Measurements from ENCODE around the gene PGBD2. TPM values are rescaled to one million over a fixed set of nuclear protein-coding genes. Genes with fewer than 3 reads are reported as not detected.

PGBD2 gene
- total RNA-seq, 1 donor from 2014 or later, result 11.2 TPM

GRCh38 chr1:248858096-248858890, 47.7 kb upstream of the PGBD2 start:
- peak overlapping the region; percentile 53 for H3K4me3 ChIP-seq
- H3K27ac Mint-ChIP-seq, result peak overlapping the region; percentile 92
- H3K36me3 ChIP-seq, result no peaks in the 10 kb centered on the region
- H3K4me1 ChIP-seq, result peaks cover 16% of the 10 kb centered on the region
- H3K36me3 Mint-ChIP-seq, result peaks cover 16% of the 10 kb centered on the region
- H3F3A ChIP-seq (ENCODE audit: low read depth), result peaks cover 17% of the 10 kb centered on the region
- TF ChIP-seq EZH2 (IDR thresholded peaks at IDR 0.05) (no peak), CTCF (IDR thresholded peaks at IDR 0.05) (peak; percentile 61), EZH2phosphoT487 (IDR thresholded peaks at IDR 0.05) (no peak)
- H3K9me3 ChIP-seq (ENCODE audit: low read depth), result no peaks in the 10 kb centered on the region
- peaks cover 29% of the 10 kb centered on the region for H3K4me1 Mint-ChIP-seq
- peak; percentile 88 for DNase-seq (ENCODE audit: low spot score)
- H2AFZ ChIP-seq (replicated peaks), result peak overlapping the region; percentile 60
- no peaks in the 10 kb centered on the region for H3K9me3 Mint-ChIP-seq
- peak overlapping the region; percentile 93 for H3K4me3 Mint-ChIP-seq
- H3K27me3 ChIP-seq, result peaks cover 35% of the 10 kb centered on the region
- H3K9ac ChIP-seq, result peak overlapping the region; percentile 42
- peaks cover 13% of the 10 kb centered on the region for H3K79me2 ChIP-seq (ENCODE audit: low read depth)
- peaks cover 14% of the 10 kb centered on the region for H3K27me3 Mint-ChIP-seq (ENCODE audit: insufficient read depth, low read depth)
- no peaks in the 10 kb centered on the region for H4K20me1 ChIP-seq (ENCODE audit: low read depth)
- peak overlapping the region; percentile 85 for H3K4me2 ChIP-seq
- H3K27ac ChIP-seq, result peak overlapping the region; percentile 65

GRCh38 chr1:248858891-248859889, 46.8 kb upstream of the PGBD2 start, which contains the start of gene ZNF692:
Gene ZNF692, minus strand, starts transcription at chr1:248859085. Its CDS starts 776 bp downstream, at chr1:248858309.
- Histone ChIP-seq H4K20me1 (ENCODE audit: low read depth) (no peaks in the 10 kb centered on the region), H3F3A (ENCODE audit: low read depth) (peaks cover 17% of the 10 kb centered on the region), H3K27me3 (peaks cover 44% of the 10 kb centered on the region), H3K9me3 (ENCODE audit: low read depth) (no peaks in the 10 kb centered on the region), H3K4me3 (peak within 1 kb of the TSS; percentile 53), H3K4me1 (peaks cover 23% of the 10 kb centered on the region), H3K4me2 (peak within 1 kb of the TSS; percentile 85), H3K27ac (peak within 1 kb of the TSS; percentile 65), H3K36me3 (no peaks in the 10 kb centered on the region), H3K79me2 (ENCODE audit: low read depth) (peaks cover 13% of the 10 kb centered on the region), H2AFZ (replicated peaks) (peak within 1 kb of the TSS; percentile 60), H3K9ac (peak within 1 kb of the TSS; percentile 43)
- peak; percentile 98 for DNase-seq (ENCODE audit: low spot score)
- Mint-ChIP-seq H3K4me1 (peaks cover 35% of the 10 kb centered on the region), H3K9me3 (no peaks in the 10 kb centered on the region), H3K27me3 (ENCODE audit: insufficient read depth, low read depth) (peaks cover 14% of the 10 kb centered on the region), H3K36me3 (peaks cover 12% of the 10 kb centered on the region), H3K27ac (peak within 1 kb of the TSS; percentile 94), H3K4me3 (peak within 1 kb of the TSS; percentile 93)
- TF ChIP-seq EZH2phosphoT487 (IDR thresholded peaks at IDR 0.05), result no peak
- no peak for TF ChIP-seq CTCF (IDR thresholded peaks at IDR 0.05)
- TF ChIP-seq EZH2 (IDR thresholded peaks at IDR 0.05), result no peak

GRCh38 chr1:248860007-248860406, 46.0 kb upstream of the PGBD2 start:
- Mint-ChIP-seq H3K4me3 (peak overlapping the region; percentile 93), H3K27me3 (ENCODE audit: insufficient read depth, low read depth) (peaks cover 11% of the 10 kb centered on the region), H3K27ac (peak overlapping the region; percentile 94), H3K4me1 (peaks cover 38% of the 10 kb centered on the region), H3K9me3 (no peaks in the 10 kb centered on the region), H3K36me3 (peaks cover 8% of the 10 kb centered on the region)
- no peak overlapping the region for H3K27ac ChIP-seq
- H3K9ac ChIP-seq, result no peak overlapping the region
- H3K79me2 ChIP-seq (ENCODE audit: low read depth), result peaks cover 13% of the 10 kb centered on the region
- no peak for DNase-seq (ENCODE audit: low spot score)
- H3K9me3 ChIP-seq (ENCODE audit: low read depth), result no peaks in the 10 kb centered on the region
- H3F3A ChIP-seq (ENCODE audit: low read depth), result peaks cover 17% of the 10 kb centered on the region
- no peak overlapping the region for H2AFZ ChIP-seq (replicated peaks)
- H3K36me3 ChIP-seq, result no peaks in the 10 kb centered on the region
- H3K4me3 ChIP-seq, result no peak overlapping the region
- H3K4me1 ChIP-seq, result peaks cover 23% of the 10 kb centered on the region
- no peak for TF ChIP-seq EZH2phosphoT487 (IDR thresholded peaks at IDR 0.05)
- TF ChIP-seq CTCF (IDR thresholded peaks at IDR 0.05), result no peak
- no peak for TF ChIP-seq EZH2 (IDR thresholded peaks at IDR 0.05)
- peaks cover 52% of the 10 kb centered on the region for H3K27me3 ChIP-seq
- H4K20me1 ChIP-seq (ENCODE audit: low read depth), result no peaks in the 10 kb centered on the region
- no peak overlapping the region for H3K4me2 ChIP-seq

Measured in neural progenitor cell (in vitro differentiated cells).